Inflammatory macrophage treated with lipopolysaccharide for 1 hour (primary cell): Measurements from ENCODE around the gene HAUS7.
"Not testable (repeated sequence)": the region's sequence is repeated elsewhere in the genome, so short reads cannot be mapped to it uniquely, and the experiment has no call there.

ENCODE experiments used
- DNase-seq, 2 donors: peaks; one replicate each; pipeline ENCODE4 v3.0.0-alpha.2; 2020 to 2022

Gene HAUS7

GRCh38 chrX:153407736-153408135, 62.6 kb downstream of the HAUS7 start:
- DNase-seq: no peak

- no peak for DNase-seq
Observed at GRCh38 chrX:153406903-153407302, 63.5 kb downstream of the HAUS7 start.

GRCh38 chrX:153406011-153406410, 64.4 kb downstream of the HAUS7 start:
- DNase-seq: no peak

- no peak for DNase-seq
Observed at GRCh38 chrX:153405426-153405825, 65.0 kb downstream of the HAUS7 start.

- DNase-seq: not testable (repeated sequence)
Observed at GRCh38 chrX:153404333-153404732, 66.0 kb downstream of the HAUS7 start.

GRCh38 chrX:153401133-153401764, 69.1 kb downstream of the HAUS7 start, which contains the start of gene PNMA6E:
Gene PNMA6E, minus strand, starts transcription at chrX:153401350. Its CDS starts 2,501 bp downstream, at chrX:153398849.
- DNase-seq: no peak

GRCh38 chrX:153400146-153401132, 69.9 kb downstream of the HAUS7 start:
- peak; percentile 15 to 53 for DNase-seq

- DNase-seq: no peak
Observed at GRCh38 chrX:153398275-153398960, 72.0 kb downstream of the HAUS7 start.
